HL-60 (cell line): ENCODE measurements around the gene NR2E1.

Source experiments
- CTCF ChIP-seq: IDR thresholded peaks from one replicate; pipeline ENCODE4 v1.5.1; 2011; ENCODE audit warnings: low read length, control low read depth, inconsistent platforms; ENCODE audit not compliant: insufficient read depth
- POLR2AphosphoS5 ChIP-seq: IDR thresholded peaks from 2 replicates; pipeline ENCODE4 v1.6.1; 2012; ENCODE audit warnings: low read depth

DNA sequence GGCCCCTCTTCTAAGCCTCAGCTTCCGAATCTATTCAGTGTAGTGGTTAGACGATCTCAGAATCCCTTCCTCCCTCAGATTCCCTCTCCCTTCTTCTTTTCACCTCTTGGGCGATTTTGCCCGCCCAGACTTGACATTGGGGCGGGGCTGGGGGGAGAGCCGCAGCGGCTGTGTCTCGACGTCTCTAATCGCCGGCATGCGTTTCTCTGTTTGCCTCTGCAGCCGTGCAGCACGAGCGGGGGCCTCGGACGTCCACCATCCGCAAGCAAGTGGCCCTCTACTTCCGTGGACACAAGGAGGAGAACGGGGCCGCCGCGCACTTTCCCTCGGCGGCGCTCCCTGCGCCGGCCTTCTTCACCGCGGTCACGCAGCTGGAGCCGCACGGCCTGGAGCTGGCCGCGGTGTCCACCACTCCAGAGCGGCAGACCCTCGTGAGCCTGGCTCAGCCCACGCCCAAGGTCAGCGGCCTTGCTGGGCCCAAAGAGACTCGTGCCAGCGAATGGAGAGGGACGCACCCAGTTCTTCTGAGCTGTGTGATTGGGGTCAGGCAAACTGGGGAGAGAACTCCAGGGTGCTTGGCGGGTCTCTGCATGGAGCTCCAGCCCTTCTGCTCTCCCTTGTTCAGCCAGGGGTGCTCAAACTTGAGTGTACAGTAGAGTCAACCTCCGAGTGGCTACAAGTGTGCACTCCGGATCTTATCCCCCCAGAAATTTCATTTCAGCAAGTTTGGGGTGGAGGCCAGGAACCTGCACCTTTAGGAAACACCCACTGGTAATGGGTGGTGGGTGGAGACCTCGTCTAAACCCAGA lies 10.7 kb downstream of the NR2E1 start:
- TF ChIP-seq CTCF (no peak), POLR2AphosphoS5 (no peak)
